Right atrium auricular region (tissue), 2 donors: ENCODE data around the gene CHMP5. TPM values are rescaled to one million over a fixed set of nuclear protein-coding genes. Genes with fewer than 3 reads are reported as not detected.

ENCODE experiments used
- DNase-seq: peaks from one replicate; pipeline ENCODE4 v3.0.0-alpha.2; 2019; ENCODE audit warnings: low spot score
- H3K27ac ChIP-seq, 2 donors: fragments of 200-600 bp; sonication (generic); 1 replicate in 1 of 2; 2 replicates in 1 of 2; pipeline ENCODE4 v1.5.1; 2016 to 2019
- H3K27me3 ChIP-seq, 2 donors: fragments of 200-600 bp; sonication (generic); one replicate each; pipeline versions ENCODE4 v1.5.1 to v1.6.0; 2017 to 2019
- H3K36me3 ChIP-seq: fragments of 200-600 bp; sonication (generic); one replicate; pipeline ENCODE4 v1.5.1; 2016
- H3K4me1 ChIP-seq, 2 donors: fragments of 200-600 bp; sonication (generic); one replicate each; pipeline versions ENCODE4 v1.5.1 to v1.6.0; 2017 to 2019
- H3K4me3 ChIP-seq, 2 donors: fragments of 200-600 bp; sonication (generic); 1 replicate in 1 of 2; 2 replicates in 1 of 2; pipeline ENCODE4 v1.5.1; 2017 to 2019; ENCODE audit warnings: mild to moderate bottlenecking in 1 of 2, moderate library complexity in 1 of 2
- H3K9me3 ChIP-seq, 2 donors: fragments of 200-600 bp; sonication (generic); one replicate each; pipeline ENCODE4 v1.5.1; 2019
- CTCF ChIP-seq, 2 donors: fragments of 200-600 bp; sonication (generic); IDR thresholded peaks; one replicate each; pipeline ENCODE4 v1.5.1; 2019; ENCODE audit warnings: antibody characterized with exemption in 2 of 2
- total RNA-seq, 2 donors: library from RNA; depleted of rRNA; stranded (reverse); fragments of >200 nt; gene quantifications; one replicate each; pipeline ENCODE4 v1.1.0, GENCODE V29; 2016

Gene CHMP5
- total RNA-seq, 2 donors from 2014 or later = 44.0 to 51.1 TPM

- H3K27ac ChIP-seq = no peak overlapping the region
- H3K4me3 ChIP-seq = no peak overlapping the region
- TF ChIP-seq CTCF (IDR thresholded peaks at IDR 0.05) = no peak
- no peak for DNase-seq
- H3K36me3 ChIP-seq = no peaks in the 10 kb centered on the region
- peaks cover 0 to 9% of the 10 kb centered on the region in 2 donors for H3K4me1 ChIP-seq
- no peaks in the 10 kb centered on the region for H3K9me3 ChIP-seq
- no peaks in the 10 kb centered on the region for H3K27me3 ChIP-seq
Measured at GRCh38 chr9:33236571-33236970, 28.3 kb upstream of the CHMP5 start.

GRCh38 chr9:33239921-33240320, 24.9 kb upstream of the CHMP5 start, which contains the start of gene SPINK4:
Gene SPINK4 (plus strand): TSS chr9:33240167. CDS start chr9:33240209, 42 bp downstream.
- Histone ChIP-seq H3K9me3 (no peaks in the 10 kb centered on the region), H3K4me3 (no peak within 1 kb of the TSS), H3K27ac (no peak within 1 kb of the TSS), H3K27me3 (no peaks in the 10 kb centered on the region), H3K4me1 (peaks cover 0 to 9% of the 10 kb centered on the region in 2 donors), H3K36me3 (no peaks in the 10 kb centered on the region)
- DNase-seq = no peak
- no peak for TF ChIP-seq CTCF (IDR thresholded peaks at IDR 0.05)

GRCh38 chr9:33241298-33241697, 23.6 kb upstream of the CHMP5 start:
- no peaks in the 10 kb centered on the region for H3K27me3 ChIP-seq
- TF ChIP-seq CTCF (IDR thresholded peaks at IDR 0.05) = no peak
- no peak for DNase-seq
- no peaks in the 10 kb centered on the region for H3K36me3 ChIP-seq
- no peak overlapping the region for H3K4me3 ChIP-seq
- peaks cover 0 to 9% of the 10 kb centered on the region in 2 donors for H3K4me1 ChIP-seq
- no peaks in the 10 kb centered on the region for H3K9me3 ChIP-seq
- no peak overlapping the region for H3K27ac ChIP-seq

GRCh38 chr9:33242609-33243134, 22.2 kb upstream of the CHMP5 start:
- no peak for DNase-seq
- Histone ChIP-seq H3K36me3 (no peaks in the 10 kb centered on the region), H3K9me3 (no peaks in the 10 kb centered on the region), H3K4me1 (peaks cover 0 to 9% of the 10 kb centered on the region in 2 donors), H3K27ac (no peak overlapping the region), H3K4me3 (no peak overlapping the region), H3K27me3 (no peaks in the 10 kb centered on the region)
- no peak for TF ChIP-seq CTCF (IDR thresholded peaks at IDR 0.05)

GRCh38 chr9:33244137-33244784, 20.6 kb upstream of the CHMP5 start:
- Histone ChIP-seq H3K4me1 (peaks cover 0 to 9% of the 10 kb centered on the region in 2 donors), H3K9me3 (no peaks in the 10 kb centered on the region), H3K27me3 (no peaks in the 10 kb centered on the region), H3K27ac (no peak overlapping the region), H3K4me3 (no peak overlapping the region), H3K36me3 (peaks cover 8% of the 10 kb centered on the region)
- no peak for TF ChIP-seq CTCF (IDR thresholded peaks at IDR 0.05)
- DNase-seq = no peak
